ENCODE results near the gene CLPTM1.
A peak's percentile ranks its signal among the peaks of the same experiment; 100 is the strongest.
"Not testable (repeated sequence)": the region's sequence is repeated elsewhere in the genome, so short reads cannot be mapped to it uniquely, and the experiment has no call there.

Gene CLPTM1

DNA sequence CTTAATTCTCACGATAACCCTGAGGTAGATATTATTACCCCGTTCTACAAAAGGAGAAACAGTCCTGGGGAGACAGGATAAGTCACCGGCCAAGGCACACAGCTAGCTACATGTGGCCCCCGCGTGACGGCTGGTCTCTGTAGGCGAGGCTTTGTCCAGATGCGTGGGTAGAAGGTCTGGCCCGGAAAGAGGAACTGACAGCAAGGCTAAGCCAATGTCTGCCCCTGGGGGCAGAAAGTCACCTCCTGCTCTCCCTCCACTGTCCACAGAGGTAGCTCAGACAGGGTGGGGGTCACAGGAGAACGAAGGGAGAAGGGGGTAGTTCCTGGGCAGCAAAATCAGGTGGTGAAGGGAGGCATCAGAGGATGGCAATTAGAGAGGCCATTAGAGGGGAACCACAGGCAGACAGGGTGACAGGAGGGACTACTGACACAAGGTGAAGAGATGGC, 11.4 kb upstream of the CLPTM1 start:
- DNase-seq, result no peak

DNA sequence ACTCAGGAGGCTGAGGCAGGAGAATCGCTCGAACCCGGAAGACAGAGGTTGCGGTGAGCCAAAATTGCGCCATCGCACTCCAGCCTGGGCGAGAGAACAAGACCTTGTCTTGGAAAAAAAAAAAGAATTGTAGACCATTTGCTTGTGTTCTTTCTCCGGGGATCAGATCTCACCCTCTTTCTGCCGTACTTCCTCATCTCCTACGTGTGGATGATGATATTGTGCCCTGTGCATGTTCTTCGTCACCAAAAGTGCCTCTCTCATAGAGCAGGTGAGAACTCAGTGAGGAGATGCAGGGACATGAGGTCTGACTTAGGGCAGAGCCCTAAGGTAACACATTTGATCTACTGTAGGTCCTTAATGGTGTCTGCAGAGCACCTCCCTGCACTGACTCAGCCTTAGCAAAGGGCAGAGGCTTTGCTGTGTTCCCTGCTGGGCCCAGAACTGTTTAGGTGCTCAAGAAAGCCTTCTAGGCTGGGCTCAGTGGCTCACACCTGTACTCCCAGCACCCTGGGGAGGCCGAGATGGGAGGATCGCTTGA, 8.1 kb upstream of the CLPTM1 start:
- no peak for DNase-seq

DNA sequence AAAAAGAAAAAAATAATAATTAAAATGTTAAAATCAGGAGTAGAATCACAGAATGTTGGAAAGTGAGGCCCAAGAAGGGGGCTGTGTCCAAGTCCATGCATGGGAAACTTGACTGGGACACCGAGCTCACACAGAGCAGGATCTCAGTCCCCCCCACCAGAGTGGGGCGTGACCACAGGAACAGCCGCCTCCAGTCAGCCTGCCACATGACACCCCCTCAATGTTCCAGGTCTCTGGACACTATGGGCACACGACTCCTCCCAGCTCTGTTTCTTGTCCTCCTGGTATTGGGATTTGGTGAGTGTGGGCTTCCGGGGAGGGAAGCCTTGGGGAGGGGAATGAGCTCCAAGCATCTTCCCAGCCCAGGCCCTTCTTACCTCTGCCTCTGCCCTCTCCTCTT, 6.9 kb upstream of the CLPTM1 start:
- no peak for DNase-seq

DNA sequence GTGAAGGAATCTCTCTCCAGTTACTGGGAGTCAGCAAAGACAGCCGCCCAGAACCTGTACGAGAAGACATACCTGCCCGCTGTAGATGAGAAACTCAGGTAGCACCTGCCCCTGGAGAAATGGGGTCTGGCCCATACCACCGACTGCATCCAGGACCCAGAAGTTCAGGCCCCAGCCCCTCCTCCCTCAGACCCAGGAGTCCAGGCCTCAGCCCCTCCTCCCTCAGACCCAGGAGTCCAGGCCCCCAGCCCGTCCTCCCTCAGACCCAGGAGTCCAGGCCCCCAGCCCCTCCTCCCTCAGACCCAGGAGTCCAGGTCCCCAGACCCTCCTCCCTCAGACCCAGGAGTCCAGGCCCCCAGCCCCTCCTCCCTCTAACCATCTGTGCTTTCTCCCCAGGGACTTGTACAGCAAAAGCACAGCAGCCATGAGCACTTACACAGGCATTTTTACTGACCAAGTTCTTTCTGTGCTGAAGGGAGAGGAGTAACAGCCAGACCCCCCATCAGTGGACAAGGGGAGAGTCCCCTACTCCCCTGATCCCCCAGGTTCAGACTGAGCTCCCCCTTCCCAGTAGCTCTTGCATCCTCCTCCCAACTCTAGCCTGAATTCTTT, 6.3 kb upstream of the CLPTM1 start:
- DNase-seq, result no peak

DNA sequence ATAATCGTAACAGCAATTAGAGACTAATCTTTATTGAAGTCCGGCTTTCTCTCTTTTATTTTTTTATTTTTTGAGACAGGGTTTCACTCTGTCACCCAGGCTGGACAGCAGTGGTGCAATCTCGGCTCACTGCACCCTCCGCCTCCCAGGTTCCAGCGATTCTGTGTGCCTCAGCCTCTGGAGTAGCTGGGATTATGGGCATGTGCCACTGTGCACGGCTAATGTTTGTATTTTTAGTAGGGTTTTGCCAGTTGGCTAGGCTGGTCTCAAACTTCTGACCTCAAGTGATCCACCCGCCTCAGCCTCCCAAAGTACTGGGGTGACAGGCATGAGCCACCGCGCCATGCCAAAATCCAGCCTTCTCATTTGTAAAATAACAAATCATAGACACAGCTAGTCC, 5.6 kb upstream of the CLPTM1 start:
- DNase-seq, result no peak

DNA sequence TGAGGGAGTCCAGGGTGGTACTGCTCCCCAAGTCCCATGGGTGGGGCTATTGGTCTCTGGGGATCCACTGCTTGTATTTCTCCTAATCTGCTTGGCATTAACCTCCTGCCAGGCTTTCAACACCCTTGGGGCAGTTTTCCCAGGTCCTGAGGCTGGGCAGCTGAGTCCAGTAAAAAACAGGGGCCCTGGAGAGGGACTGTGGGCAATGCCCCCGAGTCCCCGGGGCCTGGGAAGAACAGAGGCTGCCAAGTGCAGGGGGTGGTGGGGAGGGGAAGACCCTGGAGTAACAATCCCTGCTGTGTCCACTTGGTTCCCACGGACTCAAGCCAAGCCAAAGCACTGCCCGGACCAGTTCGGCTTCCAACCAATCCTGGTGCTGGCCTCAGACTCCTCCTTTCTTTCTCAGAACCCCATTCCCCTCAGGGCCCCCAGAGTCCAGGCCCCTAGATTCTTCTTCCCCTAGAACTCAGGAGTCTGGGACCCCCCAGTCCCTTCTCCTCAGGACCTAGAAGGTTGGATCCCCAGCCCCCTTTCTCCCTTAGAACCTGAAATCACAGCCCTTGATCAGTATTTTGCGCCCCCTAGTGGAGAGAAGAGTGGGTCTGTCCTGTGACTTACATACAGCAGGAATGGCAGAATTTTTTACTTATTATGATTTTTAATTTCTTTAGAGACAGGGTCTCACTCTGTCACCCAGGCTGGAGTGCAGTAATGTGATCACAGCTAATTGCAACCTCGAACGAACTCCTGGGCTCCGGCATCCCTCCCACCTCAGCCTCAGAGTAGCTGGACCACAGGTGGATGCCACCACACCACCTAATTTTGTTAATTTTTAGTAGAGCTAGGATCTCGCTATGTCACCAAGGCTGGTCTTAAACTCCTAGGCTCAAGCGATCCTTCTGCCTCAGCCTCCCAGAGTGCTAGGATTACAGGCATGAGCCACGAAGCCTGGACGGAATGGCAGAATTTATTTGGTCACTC, 3.7 kb upstream of the CLPTM1 start:
- peak; percentile 19 to 88 for DNase-seq

DNA sequence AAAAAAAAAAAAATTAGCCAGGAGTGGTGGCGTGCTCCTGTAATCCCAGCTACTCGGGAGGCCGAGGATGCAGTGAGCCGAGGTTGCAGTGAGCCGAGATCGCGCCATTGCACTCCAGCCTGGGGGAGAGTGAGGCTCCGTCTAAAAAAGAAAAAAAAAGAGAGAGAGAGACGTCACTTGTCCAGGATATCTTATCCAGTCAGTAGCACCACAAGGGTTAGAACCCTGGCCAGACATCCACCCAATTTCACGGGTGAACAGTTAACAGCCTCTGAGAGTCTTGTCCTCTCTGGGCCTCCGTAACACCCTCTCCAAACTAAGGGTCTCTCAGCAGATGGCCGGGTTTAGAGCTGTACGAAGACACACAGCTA, 917 bp upstream of the CLPTM1 start:
- DNase-seq, result no peak

DNA sequence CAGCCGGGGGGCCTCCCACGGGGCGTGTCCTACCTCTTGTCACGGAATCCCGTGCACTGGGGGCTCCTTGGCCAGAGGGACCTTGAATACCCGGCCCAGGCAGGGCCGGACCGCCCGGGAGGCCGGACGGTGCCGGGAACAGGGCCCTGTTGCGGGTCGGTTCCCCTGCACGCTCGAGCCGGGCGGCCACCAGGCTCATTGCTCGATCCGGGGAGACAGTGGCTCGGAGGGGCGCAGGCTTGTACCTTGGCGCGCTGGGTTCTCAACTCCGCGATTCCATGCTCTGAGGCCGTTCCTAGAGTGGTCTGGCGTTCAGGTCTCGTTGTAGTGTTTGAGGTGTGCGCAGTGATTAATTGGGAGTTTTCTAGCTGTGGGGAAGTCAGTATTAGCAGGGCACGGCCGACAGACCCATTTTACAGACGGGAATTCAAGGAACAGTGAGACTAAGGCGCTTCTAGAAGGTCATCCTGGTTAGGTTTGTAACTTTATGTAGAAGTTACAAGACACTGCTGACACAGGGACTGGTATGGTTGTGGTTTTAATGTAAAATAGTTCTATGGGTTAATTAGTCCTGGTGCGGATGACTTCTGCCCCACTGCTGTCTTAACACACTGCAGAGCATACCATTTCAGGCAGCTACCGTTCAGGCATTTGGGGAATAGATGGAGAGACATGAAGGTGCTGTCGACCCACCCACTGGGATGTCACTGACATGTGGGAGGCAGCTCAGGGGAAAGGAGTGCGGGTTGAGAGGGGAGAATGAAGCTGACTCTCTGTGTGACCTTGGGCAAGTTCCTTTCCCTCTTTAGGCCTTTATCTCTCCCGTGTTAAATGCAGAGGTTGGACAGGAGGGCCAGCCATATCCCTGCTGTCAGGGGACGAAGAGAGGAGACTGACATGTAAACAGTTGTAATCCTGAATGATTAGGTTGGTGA, 592 bp downstream of the CLPTM1 start:
- DNase-seq, result no peak

DNA sequence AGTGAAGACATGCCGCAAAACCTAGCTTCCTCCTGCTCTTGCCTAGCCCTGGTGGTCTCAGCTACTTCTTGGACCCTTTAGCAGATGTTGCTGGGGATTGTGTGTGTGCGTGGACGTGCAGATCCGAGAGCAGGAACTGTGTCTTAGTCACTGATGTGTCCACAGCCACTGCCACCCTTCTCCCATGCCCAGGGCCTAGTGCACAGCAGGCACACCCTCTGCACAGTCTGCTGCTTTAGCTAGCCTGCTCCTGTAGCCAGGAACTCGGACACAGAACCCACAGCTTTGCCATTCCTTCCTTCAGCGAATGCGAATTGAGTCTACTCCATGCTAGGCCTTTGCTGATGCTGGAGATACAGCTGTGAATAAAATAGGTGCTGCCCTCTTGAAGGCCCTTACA, 2.3 kb downstream of the CLPTM1 start:
- no peak for DNase-seq

DNA sequence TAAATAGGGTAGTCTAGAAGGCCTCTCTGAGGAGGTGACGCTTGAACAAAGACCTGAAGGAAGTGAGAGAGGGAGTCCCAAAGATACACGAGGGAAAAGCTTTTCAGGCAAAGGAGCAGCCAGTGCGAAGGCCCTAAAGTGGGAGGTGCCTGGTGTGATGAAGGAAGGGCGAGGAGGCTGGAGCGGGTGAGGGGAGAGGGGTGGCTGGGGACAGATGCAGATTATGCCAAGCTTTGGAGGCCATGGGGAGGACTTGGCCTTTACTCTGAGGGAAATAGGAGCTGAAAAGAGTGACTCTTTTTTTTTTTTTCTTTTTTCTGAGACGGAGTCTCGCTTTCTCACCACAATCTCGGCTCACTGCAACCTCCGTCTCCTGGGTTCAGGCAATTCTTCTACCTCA, 2.9 kb downstream of the CLPTM1 start:
- no peak for DNase-seq

DNA sequence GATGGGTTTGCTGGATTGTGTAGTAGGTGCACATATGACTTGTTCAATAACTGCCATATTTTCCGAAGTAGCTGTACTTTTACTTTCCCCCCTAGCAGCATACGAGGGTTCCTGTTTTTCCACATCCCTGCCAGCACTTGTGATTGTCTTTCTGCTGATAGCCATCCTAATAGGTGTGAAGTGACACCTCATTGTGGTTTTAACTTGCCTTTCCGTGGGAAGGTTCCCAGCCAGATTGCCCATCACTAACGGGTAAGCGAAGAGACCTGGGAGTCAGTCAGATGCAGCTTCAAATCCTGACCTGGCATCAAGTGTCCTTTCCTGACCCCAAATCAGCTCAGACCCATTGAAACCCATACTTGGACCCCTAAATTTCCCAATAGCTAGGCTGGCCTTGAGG, 4.5 kb downstream of the CLPTM1 start:
- no peak for DNase-seq

DNA sequence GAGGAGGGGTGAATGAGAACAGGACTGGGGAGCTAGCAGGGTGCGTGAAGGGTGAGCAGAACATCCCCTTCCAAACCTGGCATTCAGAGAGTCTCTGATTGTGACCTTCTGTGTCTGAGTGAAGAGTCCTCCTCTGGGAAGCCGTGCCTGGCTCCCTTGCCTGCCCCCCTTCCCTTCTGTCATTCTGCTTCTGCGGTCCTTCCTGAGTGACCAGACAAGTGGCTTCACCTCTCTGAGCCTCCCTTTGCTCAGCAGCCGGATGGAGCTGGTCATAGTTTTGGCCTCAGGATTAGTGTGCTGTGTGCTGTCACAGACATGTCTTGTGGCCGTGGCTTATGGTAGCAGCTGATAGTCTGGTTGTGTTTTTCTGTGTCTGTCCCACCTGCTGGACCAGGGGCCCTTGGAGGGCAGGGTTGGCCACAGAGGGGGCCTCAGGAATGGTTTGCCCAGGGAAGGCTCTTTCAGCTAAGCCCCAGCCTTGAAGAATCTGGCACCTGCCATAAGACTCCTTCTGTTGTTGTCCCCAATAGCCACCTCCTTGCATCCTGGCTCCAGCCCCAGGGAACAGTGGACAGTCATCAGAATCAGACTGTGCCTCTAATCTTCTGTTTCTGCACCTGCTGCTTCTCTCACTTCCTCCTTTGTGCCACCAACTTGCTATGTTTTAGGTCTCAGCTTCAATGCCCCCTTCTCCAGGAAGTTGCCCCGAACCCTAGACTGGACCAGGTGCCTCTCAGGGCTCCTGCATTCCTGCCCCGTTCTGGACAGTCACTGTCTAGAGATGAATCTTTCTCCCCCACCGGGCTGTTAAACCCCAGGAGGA, 5.9 kb downstream of the CLPTM1 start:
- no peak for DNase-seq

DNA sequence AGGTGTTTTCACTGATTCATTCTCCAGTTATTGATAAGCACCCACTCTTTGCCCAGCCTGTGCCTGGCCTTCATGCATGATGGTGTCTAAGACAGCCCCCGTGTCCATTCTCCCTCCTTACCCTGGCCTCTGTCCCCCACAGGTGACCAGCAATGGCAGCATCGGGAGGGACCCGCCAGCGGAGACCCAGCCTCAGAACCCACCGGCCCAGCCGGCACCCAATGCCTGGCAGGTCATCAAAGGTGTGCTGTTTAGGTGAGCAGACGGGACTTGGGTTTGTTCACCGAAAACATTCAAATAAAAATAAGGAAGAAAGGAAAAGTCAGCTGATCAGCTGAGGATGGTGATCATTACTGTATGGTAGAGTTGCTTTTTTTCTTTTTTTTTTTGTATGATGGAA, 6.6 kb downstream of the CLPTM1 start:
- DNase-seq, result no peak

DNA sequence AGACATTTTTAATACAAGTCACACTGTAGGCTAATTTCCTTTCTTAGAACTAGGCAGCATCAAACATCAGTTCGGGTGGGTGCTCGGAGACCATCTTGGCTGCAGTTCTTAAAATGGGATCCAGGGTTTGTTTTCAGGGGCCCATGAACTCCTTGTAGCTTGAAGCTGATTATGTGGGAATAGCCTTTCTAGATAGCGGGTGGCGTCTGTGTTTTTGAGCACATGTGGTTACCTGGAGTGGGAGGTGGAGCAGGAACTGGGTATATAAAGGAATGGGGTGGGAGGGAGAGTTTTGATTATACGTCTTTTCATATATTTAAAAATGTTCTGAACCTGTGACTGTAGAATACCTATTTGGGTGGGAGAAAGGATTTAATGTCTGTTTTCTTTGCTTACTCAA, 12.9 kb downstream of the CLPTM1 start:
- no peak for DNase-seq

DNA sequence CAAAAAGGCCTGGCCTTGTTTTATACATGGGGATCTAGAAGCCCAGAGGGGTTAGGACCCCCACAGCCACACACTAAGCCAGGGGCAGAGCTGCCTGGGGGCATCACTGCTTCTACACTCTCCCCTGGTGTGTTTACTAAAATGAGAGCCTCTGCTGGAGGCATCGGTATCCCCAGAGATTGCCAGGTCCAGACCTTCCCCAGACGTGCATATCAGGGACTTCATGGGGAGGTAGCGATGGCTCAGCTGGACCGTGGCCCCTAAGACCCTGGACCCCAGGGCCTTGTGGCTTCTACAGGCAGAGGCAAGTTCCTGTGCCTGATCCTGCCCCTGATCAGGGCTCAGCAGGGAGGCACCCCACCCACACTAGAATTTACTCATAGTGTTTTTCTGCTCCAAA, 13.5 kb downstream of the CLPTM1 start:
- DNase-seq, result no peak

DNA sequence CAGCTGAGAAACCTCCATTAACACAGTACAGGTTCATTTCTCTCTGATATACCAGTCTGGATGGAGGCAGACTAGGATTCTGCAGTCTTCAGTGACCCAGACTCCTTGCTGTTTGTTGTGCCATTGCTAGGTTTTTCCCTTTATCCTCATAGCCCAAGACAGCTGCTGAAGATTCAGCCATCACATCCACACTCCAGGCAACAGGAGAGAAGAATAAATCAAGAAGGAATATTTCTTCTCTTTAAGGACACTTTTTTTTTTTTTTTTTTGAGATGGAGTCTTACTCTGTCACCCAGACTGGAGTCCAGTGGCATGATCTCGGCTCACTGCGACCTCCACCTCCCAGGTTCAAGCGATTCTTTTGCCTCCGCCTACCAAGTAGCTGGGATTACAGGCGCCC, 14.3 kb downstream of the CLPTM1 start:
- no peak for DNase-seq

DNA sequence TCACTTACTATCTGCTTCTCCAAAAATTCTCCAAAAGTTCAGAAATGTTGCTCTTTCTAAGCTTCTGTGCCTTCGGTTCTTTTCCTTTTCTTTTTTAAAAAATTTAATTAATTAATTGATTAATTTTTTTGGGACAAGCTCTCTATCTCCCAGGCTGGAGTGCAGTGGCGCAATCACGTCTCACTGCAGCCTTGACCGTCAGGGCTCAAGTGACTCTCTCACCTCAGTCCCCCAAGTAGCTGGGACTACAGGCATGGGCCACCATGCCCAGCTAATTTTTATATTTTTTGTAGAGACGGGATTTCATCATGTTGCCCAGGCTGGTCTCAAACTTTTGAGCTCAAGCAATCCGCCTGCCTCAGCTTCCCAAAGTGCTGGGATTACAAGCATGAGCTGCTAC, 16.3 kb downstream of the CLPTM1 start:
- DNase-seq, result not testable (repeated sequence)

DNA sequence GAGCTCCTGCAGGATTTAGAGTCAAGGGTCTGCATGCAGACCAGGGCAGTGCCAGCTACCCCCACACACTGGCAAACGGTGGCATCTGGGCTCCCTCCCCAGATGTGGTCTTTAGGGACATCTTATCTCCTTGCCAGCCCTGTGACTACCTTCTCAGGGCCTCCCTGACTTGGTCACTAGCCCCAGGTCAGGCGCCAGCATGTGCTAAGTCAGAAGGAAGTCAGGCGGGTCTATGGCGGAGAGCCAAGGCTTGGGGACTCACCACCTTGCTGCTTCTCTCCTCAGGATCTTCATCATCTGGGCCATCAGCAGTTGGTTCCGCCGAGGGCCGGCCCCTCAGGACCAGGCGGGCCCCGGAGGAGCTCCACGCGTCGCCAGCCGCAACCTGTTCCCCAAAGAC, 17.6 kb downstream of the CLPTM1 start:
- no peak for DNase-seq

DNA sequence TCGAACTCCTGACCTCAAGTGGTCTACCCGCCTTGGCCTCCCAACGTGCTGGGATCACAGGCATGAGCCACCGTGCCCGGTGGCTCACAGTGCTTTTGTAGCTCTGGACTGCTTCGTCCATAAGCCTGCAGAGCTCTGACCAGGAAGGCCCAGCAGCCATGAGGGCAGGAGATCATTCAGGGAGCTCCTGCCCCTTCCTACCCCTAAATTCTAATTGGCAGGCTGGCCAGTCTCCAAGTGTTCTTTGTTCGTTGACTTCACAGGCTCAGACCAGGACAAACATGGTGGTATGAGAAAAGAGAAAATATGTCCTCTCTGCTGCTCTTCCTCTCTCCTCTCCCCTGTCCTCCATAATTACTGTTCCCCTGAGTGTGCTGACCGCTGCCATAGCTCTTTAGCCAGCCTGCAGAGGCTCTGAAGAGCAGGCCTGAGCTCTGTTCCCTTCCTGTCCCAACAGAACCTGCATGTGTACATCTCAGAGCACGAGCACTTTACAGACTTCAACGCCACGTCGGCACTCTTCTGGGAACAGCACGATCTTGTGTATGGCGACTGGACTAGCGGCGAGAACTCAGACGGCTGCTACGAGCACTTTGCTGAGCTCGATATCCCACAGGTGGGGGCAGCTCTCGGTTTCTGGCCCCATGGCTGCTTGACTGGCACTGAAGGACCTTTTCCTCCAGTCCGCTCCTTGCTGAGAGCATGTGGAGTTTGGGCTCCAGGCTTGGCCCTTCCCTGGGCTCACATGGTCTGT, 19.0 kb downstream of the CLPTM1 start:
- DNase-seq, result no peak

DNA sequence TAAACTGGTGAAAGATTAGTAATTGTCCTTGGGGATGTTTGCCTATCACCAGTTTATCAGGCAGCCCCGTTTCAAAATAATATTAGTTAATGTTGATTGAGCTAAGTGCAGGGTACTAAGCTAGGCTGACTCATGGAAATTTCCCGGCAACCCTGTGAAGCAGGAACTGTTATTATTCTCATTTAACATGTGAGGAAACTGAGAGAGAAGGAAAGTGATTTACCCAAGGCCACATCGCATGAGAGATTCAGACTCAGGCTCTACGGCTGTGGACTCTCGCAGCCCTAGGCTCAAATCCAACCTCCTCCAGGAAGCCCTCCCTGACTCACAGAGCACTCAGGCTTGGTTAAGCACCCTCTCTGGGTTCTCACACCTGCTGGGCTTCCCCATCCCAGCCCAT, 19.7 kb downstream of the CLPTM1 start:
- no peak for DNase-seq

DNA sequence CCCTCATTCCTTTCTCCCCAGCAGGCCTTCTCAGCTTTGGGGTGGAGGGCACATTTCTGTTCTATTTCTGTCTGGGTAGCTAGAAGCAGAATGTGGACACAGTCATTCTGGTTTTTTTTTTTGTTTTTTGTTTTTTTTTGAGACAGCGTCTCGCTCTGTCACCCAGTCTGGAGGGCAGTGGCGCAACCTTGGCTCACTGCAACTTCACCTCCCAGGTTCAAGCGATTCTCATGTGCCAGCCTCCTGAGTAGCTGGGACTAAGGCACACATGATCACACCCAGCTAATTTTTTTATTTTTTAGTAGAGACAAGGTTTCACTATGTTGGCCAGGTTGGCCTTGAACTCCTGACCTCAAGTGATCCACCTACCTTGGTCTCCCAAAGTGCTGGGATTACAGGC, 20.3 kb downstream of the CLPTM1 start:
- no peak for DNase-seq
